Epithelial cell of proximal tubule (primary cell): ENCODE results near the gene ITGA2. TPM values are rescaled to one million over a fixed set of nuclear protein-coding genes. Genes with fewer than 3 reads are reported as not detected.
"Not testable (repeated sequence)": the region's sequence is repeated elsewhere in the genome, so short reads cannot be mapped to it uniquely, and the experiment has no call there.

Experiments
- DNase-seq: peaks from one replicate; pipeline ENCODE4 v3.0.0-alpha.2; 2011; ENCODE audit warnings: low read depth
- H3K4me3 ChIP-seq: 2 replicates; pipeline ENCODE4 v1.5.1; 2011; ENCODE audit warnings: low read depth, mild to moderate bottlenecking, low read length
- total RNA-seq: library from RNA; depleted of rRNA; stranded (reverse); fragments of >200 nt; gene quantifications from 2 replicates; pipeline ENCODE4 v1.2.3, GENCODE V29; 2015
- TF ChIP-seq, protein P1 (sequence below): conservative IDR thresholded peaks from 2 replicates; pipeline ENCODE4 v1.5.1; 2012; ENCODE audit warnings: low read depth, mild to moderate bottlenecking, low read length

The ITGA2 gene
- total RNA-seq, 1 donor from 2014 or later = 28.1 TPM

DNA sequence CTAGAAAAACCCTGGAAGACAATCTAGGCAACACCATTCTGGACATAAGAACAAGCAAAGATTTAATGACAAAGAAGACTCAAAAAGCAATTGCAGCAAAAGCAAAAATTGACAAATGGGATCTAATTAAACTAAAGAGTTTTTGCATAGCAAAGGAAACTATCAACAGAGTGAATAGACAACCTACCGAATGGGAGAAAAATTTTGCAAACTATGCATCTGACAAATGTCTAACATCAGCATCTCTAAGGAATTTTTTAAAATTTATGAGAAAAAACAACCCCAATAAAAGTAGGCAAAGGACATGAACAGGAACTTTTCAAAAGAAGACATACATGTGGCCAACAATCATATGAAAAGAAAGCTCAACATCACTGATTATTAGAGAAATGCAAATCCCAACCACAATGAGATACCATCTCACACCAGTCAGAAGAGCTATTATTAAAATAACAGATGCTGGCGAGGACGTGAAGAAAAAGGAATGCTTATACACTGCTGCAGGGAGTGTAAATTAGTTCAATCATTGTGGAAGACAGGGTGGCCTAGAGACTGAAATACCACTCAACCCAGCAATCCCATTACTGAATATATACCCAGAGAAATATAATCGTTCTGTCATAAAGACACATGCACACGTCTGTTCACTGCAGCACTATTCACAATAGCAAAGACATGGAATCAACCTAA is 116.6 kb downstream of the ITGA2 start:
- H3K4me3 ChIP-seq = no peak overlapping the region
- TF ChIP-seq, protein P1, sequence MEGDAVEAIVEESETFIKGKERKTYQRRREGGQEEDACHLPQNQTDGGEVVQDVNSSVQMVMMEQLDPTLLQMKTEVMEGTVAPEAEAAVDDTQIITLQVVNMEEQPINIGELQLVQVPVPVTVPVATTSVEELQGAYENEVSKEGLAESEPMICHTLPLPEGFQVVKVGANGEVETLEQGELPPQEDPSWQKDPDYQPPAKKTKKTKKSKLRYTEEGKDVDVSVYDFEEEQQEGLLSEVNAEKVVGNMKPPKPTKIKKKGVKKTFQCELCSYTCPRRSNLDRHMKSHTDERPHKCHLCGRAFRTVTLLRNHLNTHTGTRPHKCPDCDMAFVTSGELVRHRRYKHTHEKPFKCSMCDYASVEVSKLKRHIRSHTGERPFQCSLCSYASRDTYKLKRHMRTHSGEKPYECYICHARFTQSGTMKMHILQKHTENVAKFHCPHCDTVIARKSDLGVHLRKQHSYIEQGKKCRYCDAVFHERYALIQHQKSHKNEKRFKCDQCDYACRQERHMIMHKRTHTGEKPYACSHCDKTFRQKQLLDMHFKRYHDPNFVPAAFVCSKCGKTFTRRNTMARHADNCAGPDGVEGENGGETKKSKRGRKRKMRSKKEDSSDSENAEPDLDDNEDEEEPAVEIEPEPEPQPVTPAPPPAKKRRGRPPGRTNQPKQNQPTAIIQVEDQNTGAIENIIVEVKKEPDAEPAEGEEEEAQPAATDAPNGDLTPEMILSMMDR = no peak
- no peak for DNase-seq

DNA sequence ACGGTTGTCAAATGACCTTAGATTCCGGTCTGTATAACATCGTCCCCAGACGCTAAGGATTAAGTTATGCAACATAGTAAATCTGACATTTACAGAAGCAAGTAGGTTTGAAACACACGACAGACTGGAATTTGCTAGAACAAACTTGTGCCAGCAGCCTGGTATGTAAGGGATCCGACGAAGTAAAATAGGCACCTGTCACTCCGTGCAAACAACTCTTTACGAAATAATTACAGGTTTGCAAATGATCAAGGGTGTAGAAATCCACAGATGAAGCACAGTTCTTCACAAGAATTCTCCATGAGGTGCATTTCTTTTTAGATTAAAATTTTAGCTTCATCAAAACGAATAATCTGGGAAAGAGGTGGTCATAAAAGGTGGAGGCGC is 119.9 kb downstream of the ITGA2 start:
- H3K4me3 ChIP-seq = peak overlapping the region; percentile 73
- no peak for DNase-seq
- TF ChIP-seq, protein P1 = no peak

DNA sequence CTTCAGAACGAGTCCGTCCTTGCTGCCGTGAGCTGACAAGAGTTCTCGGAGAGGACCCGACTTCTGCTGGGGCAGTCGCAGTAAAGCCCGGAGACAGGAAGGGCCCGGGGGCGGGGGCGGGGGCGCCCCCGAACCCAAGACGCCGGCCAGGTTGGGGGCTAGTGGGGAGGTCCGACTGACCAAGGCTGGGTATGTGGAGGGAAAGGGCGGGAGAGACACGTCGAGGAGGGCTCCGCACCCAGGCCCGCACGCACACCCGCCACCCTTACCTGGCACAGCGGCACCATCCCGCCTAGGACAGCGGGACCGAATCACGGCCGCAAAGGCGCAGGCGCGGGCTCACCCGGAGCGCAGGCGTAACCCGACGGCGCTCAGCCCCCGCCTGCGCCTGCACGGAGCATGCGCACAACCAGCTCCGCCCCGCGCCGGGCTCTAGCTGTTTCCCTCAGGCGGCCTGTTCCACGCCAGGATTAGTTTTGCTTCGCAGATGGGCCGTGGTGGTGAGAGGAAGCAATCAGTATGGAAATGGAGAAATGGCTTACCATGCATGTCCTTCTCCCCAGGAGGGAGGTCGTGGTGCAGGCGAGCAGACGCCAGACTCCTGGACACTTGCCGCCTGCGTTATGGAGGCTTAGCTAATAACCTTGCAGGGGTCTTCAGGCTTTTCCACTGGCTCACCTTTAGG is 120.4 kb downstream of the ITGA2 start, which contains the start of gene MOCS2:
TSS of gene MOCS2 (minus strand) at position 315 of the 685 bp plus-strand sequence. CDS start 2,583 bp downstream, outside the sequence.
- H3K4me3 ChIP-seq = peak within 1 kb of the TSS; percentile 73

DNA sequence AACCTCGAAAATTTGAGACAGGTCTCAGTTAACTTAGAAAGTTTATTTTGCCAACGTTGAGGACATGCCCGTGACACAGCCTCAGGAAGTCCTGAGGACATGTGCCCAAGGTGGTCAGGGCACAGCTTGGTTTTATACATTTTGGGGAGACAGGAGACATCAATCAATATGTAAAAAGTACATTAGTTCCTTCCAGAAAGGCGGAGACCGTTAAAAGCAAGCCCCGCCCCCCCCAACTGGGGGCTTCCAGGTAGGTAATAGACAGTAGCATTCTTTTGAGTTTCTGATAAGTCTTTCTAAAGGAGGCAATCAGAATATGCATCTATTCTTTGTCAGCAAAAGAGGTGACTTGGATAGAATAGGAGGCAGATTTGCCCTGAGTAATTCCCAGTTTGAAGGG is 121.0 kb downstream of the ITGA2 start:
- peak overlapping the region; percentile 73 for H3K4me3 ChIP-seq
- no peak for DNase-seq
- TF ChIP-seq, protein P1 = no peak

More for the DNA sequence above, 120.4 kb downstream of the ITGA2 start, which contains the start of gene MOCS2:
- TF ChIP-seq, protein P1 = no peak
- DNase-seq = no peak

DNA sequence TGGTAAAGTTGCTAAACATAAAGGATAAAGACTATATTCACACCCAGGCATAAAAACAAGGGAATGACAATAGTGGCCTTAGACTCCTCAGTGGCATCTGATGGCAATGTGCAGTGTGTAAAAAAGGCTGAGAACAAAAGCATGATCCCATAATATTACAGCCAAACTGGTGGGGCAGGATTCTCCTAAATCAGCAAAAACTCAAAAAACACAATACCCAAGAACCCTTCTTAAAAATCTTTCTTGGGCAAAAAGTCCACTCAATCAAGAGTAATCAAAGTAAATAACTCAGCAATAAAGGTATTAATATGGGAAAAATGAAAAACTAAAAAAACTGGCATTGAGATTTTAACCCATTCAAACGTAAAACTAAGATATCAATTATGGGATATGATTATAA is 122.0 kb downstream of the ITGA2 start:
- no peak for DNase-seq
- H3K4me3 ChIP-seq = no peak overlapping the region
- TF ChIP-seq, protein P1 = no peak

DNA sequence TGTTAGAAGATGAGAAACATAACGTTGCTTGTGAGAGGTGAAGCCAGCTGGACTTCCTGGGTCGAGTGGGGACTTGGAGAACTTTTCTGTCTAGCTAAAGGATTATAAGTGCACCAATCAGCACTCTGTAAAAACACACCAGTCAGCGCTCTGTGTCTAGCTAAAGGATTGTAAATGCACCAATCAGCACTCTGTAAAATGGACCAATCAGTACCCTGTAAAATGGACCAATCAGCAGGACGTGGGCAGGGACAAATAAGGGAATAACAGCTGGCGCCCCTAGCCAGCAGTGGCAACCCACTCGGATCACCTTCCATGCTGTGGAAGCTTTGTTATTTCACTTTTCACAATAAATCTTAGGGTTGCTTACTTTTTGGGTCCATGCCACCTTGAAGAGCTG is 123.2 kb downstream of the ITGA2 start:
- H3K4me3 ChIP-seq, DNase-seq: not testable (repeated sequence)

DNA sequence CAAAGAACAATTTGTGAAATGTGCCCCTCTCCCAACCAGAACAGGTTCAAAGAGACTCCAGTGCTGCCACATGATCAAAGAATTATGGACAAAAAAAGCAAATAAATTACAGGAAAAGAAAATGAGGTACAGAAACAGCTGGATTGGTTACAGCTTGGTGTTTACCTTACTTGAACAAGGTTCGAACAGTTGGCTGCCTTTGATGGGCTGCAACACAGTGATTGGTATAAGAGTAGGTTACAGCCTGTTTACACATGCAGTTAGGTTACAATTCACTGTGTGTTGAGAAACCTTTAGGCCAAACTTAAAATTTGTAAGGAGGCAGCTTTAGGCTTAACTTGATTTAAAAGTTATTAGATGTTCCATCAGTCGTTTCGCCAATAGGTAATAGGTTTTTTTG is 123.8 kb downstream of the ITGA2 start:
- TF ChIP-seq, protein P1 = no peak
- no peak for DNase-seq
- no peak overlapping the region for H3K4me3 ChIP-seq
